Heart left ventricle (tissue), 16 donors: ENCODE data around the gene TRIM47. TPM values are rescaled to one million over a fixed set of nuclear protein-coding genes. Genes with fewer than 3 reads are reported as not detected.
"Not testable (repeated sequence)": the region's sequence is repeated elsewhere in the genome, so short reads cannot be mapped to it uniquely, and the experiment has no call there.

Experiments used
- ATAC-seq, 4 donors: fragments of 200-7000 bp; cut with Tn5 transposase; one replicate each; pipeline ENCODE4 v1.9.1; 2020 to 2022; ENCODE audit warnings: moderate library complexity in 4 of 4, mild to moderate bottlenecking in 3 of 4, moderate number of reproducible peaks in 1 of 4
- DNase-seq, 5 donors: peaks; one replicate each; pipeline ENCODE4 v3.0.0-alpha.2; 2020
- H3K27ac ChIP-seq, 12 donors: fragments of 200-600 bp; sonication (generic) in 4 of 12; one replicate each; pipeline versions ENCODE4 v1.5.0 to v1.8.0; 2016 to 2022; ENCODE audit warnings: mild to moderate bottlenecking in 2 of 12
- H3K27me3 ChIP-seq, 9 donors: fragments of 200-600 bp; sonication (generic) in 2 of 9; one replicate each; pipeline versions ENCODE4 v1.5.1 to v1.8.0; 2016 to 2022; ENCODE audit warnings: mild to moderate bottlenecking in 3 of 9
- H3K36me3 ChIP-seq, 9 donors: fragments of 200-600 bp; sonication (generic) in 2 of 9; one replicate each; pipeline versions ENCODE4 v1.5.0 to v1.8.0; 2018 to 2022; ENCODE audit warnings: mild to moderate bottlenecking in 2 of 9
- H3K4me1 ChIP-seq, 12 donors: fragments of 200-600 bp; sonication (generic) in 4 of 12; one replicate each; pipeline versions ENCODE4 v1.5.0 to v1.8.0; 2016 to 2022; ENCODE audit warnings: mild to moderate bottlenecking in 3 of 12
- H3K4me3 ChIP-seq, 12 donors: fragments of 200-600 bp; sonication (generic) in 4 of 12; one replicate each; pipeline versions ENCODE4 v1.5.0 to v1.8.0; 2017 to 2022; ENCODE audit warnings: mild to moderate bottlenecking in 9 of 12, moderate library complexity in 4 of 12
- H3K9me3 ChIP-seq, 12 donors: fragments of 200-600 bp; sonication (generic) in 4 of 12; one replicate each; pipeline versions ENCODE4 v1.5.0 to v1.8.0; 2016 to 2022; ENCODE audit warnings: mild to moderate bottlenecking in 1 of 12
- POLR2A ChIP-seq, 2 donors: fragments of 450-650 bp; IDR thresholded peaks; one replicate each; pipeline ENCODE4 v1.6.1; 2017; ENCODE audit warnings: antibody characterized with exemption in 2 of 2, mild to moderate bottlenecking in 2 of 2, moderate library complexity in 2 of 2
- WGBS, 4 donors: extraction: QIAGEN DNeasy Blood & Tissue Kit in 2 of 4; methylation state at CpG; one replicate each; pipeline versions ENCODE4 v1.1.5 to v1.1.7; 2013 to 2018; 5-methylcytosine and 5-hydroxymethylcytosine counted together
- intact Hi-C, 10 donors: fragments of 100-400 bp; cut with DNase I; formaldehyde crosslinking; loops; one replicate each; pipeline versions ENCODE4 v1.11.1 to v1.14.2; 2022
- polyA plus RNA-seq, 2 donors: library from polyadenylated mRNA; stranded (reverse); fragments of 200-250 nt; gene quantifications; one replicate each; pipeline ENCODE4 v1.2.3, GENCODE V29; 2013
- total RNA-seq, 9 donors: library from RNA; depleted of rRNA in 2 of 9; stranded (reverse); fragments of >200 nt in 2 of 9; fragmentation: NEBNext Ultra II Directional in 3 of 9; extraction: Animal tissue kit (Norgen Biotek cat#: 25700) in 3 of 9; gene quantifications; one replicate each; pipeline versions ENCODE4 v1.1.0 to v1.2.4, GENCODE V29; 2016 to 2023
- TF ChIP-seq, protein P1 (sequence below), 12 donors: fragments of 200-600 bp; sonication (generic) in 4 of 12; IDR thresholded peaks; one replicate each; pipeline versions ENCODE4 v1.5.0 to v1.8.0; 2018 to 2022; ENCODE audit warnings: antibody characterized with exemption in 12 of 12, mild to moderate bottlenecking in 5 of 12
- donor health status: ischemic (EF 13 %, LVEDD 7.1; RV severe dilation, severe dysfunction).
- donor health status: healthy with polysubstance abuse.
- donor health status: DM: no; HTN: yes; CAD: no.
- donor health status: DM: no; HTN: no; CAD: no.
- donor health status: ischemic (EF 25% LVEDD 6.9; RV normal size, moderate dysfunction).
- donor health status: ischemic (EF 25% LVEDD 5.7; RV mildly dilated, moderate dysfunction).
- donor health status: healthy.
- donor health status: DM: yes; HTN: yes; CAD: no.
- donor health status: ischemic (EF 35%, LVEDD 5.7; RV mildly dilated, moderate dysfunction).
- donor health status: nonischemic (EF 11% LVEDD 7.7; RV severe dilation, severe dysfunction).
- donor health status: DM: yes; HTN: yes; CAD: no.
- donor health status: PGD.
- donor health status: ischemic (EF 29% LVEDD 5.4; RV normal size, mild dysfunction).
- donor health status: nonischemic (EF 23%, LVEDD 6.1; RV moderate dilation, normal function).

The TRIM47 gene
- total and polyA plus RNA-seq, 11 donors, result 20.1 to 53.4 (median 23.3) TPM

DNA sequence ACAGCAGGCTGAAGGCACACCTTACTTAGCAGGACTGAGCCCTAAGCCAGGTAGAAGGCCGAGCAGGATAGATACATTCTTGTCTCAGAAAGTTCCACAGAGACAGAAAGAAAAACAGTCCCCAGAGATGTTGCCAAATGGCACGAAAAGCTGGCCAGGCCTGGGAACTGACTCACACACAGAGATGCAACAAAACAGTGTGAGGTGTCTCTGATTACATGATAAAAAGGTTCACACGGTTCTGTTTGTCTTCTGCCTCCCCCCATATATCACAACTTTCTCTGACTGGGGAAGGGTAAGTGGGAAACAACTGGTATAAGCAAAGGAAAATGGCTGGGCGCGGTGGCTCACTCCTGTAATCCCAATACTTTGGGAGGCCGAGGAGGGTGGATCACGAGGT lies 24.9 kb downstream of the TRIM47 start:
- intact Hi-C loops, result loop anchor here in 1 of 10 donors (5.0 kb wide), 1 partner anchor 76 kb away; a partner anchor contains a TSS
- Histone ChIP-seq H3K27me3 (no peaks in the 10 kb centered on the region), H3K36me3 (peaks cover 0 to 49% (median 41%) of the 10 kb centered on the region in 9 donors), H3K4me3 (peak overlapping the region in 5 of 12 donors; percentile 67 to 97 (median 83)), H3K27ac (peak overlapping the region in 8 of 12 donors; percentile 87 to 100 (median 98)), H3K4me1 (peaks cover 9 to 83% (median 65%) of the 10 kb centered on the region in 12 donors), H3K9me3 (no peaks in the 10 kb centered on the region)
- DNase-seq (no peak), ATAC-seq (no peak)
- WGBS, 4 donors, result 65 to 73% (median 72%) methylated on average over 7 of the region's 7 CpGs
- no peak for TF ChIP-seq POLR2A (IDR thresholded peaks at IDR 0.05)
- TF ChIP-seq, protein P1, sequence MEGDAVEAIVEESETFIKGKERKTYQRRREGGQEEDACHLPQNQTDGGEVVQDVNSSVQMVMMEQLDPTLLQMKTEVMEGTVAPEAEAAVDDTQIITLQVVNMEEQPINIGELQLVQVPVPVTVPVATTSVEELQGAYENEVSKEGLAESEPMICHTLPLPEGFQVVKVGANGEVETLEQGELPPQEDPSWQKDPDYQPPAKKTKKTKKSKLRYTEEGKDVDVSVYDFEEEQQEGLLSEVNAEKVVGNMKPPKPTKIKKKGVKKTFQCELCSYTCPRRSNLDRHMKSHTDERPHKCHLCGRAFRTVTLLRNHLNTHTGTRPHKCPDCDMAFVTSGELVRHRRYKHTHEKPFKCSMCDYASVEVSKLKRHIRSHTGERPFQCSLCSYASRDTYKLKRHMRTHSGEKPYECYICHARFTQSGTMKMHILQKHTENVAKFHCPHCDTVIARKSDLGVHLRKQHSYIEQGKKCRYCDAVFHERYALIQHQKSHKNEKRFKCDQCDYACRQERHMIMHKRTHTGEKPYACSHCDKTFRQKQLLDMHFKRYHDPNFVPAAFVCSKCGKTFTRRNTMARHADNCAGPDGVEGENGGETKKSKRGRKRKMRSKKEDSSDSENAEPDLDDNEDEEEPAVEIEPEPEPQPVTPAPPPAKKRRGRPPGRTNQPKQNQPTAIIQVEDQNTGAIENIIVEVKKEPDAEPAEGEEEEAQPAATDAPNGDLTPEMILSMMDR (IDR thresholded peaks at IDR 0.05), result no peak

DNA sequence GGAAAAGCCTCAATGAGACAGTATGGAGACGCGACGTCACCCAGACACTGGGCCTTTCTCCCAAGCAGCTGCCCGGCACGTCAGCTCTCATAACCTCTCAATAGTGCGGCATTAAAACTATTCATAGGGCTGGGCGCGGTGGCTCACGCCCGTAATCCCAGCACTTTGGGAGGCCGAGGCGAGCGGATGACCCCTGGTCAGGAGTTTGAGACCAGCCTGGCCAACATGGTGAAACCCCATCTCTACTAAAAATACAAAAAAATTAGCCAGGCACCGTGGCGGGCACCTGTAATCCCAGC lies 26.7 kb downstream of the TRIM47 start:
- not testable (repeated sequence) for H3K27me3 ChIP-seq, H3K9me3 ChIP-seq, DNase-seq, ATAC-seq, H3K4me3 ChIP-seq
- WGBS, 4 donors, result 87 to 95% (median 91%) methylated on average over 15 of the region's 15 CpGs
- Histone ChIP-seq H3K27ac (peak overlapping the region in 11 of 12 donors; percentile 69 to 99 (median 78)), H3K36me3 (peaks cover 3 to 66% (median 59%) of the 10 kb centered on the region in 9 donors), H3K4me1 (peaks cover 14 to 88% (median 77%) of the 10 kb centered on the region in 12 donors)
- intact Hi-C loops, result loop anchor here in 1 of 10 donors (5.0 kb wide), 1 partner anchor 74 kb away; a partner anchor contains a TSS

DNA sequence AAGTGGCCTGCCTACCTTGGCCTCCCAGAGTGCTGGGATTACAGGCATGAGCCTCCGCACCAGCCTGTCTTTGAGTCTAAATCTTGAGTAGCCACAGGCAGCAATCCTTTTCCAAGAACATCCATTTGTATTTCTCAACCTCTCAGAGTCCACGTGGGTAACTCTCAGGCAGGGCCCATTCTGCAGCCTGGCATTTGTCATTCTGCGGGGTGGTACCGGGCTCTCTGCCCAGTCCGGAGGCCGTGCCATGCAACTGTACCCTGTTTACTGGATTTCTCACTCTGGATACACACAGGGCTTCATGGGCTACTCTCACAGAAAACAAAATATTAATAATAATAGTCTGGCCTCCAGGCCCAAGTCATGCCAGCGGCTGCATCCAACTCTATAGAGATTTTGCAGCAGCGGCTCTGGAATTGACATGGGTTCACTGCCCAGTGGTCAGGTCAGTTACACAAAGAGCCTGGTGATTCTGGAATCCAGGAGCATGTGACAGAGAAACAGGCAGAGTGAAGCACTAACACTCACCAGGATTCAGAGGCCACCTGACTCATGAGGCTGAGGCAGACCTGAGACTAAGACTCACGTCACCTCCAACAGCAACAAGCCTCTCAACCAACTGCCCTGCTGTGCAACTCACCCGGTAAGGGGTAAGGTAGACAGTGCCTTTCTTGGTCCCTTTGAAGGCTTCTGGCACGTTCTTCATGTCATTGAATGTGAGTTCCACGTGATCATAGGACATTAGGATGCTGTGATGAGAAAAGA lies 27.3 kb downstream of the TRIM47 start:
- ATAC-seq, result peak in 3 of 4 donors; percentile 14 to 24 (median 16)
- WGBS, 4 donors, result 59 to 73% (median 64%) methylated on average over 12 of the region's 12 CpGs

DNA sequence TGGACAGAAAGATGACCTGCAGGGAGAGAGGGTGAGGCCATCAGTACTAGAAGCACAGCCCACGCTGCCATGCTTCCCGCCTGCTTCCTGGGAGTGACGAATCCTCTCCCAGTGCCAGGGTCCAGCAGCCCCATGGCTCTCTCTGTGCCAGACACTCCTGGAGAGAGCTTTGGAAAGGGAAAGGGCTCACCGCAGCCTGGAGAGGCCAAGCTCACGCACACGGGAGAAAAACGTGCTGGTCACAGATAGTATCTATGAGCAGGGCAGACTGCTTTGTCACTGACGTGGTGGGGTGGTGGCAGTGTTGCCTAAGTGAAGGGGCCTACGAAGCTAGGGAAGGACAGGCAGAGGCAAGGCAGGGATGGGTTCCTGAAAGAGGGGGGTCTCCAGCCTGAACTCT lies 28.7 kb downstream of the TRIM47 start:
- 58 to 68% (median 65%) methylated on average over 9 of the region's 9 CpGs for WGBS, 4 donors
- intact Hi-C loops, result loop anchor here in 5 of 10 donors (2.0 to 10.0 kb wide), 3 partner anchors 45 to 72 kb away; partner anchors contain the start of gene TRIM65 (in 1 of the 5)
- Histone ChIP-seq H3K4me1 (peaks cover 32 to 100% (median 90%) of the 10 kb centered on the region in 12 donors), H3K27ac (peak overlapping the region in 11 of 12 donors; percentile 74 to 99 (median 86)), H3K9me3 (no peaks in the 10 kb centered on the region), H3K4me3 (no peak overlapping the region), H3K27me3 (no peaks in the 10 kb centered on the region), H3K36me3 (peaks cover 3 to 77% (median 73%) of the 10 kb centered on the region in 9 donors)
- ATAC-seq (no peak), DNase-seq (no peak)
- TF ChIP-seq, protein P1 (IDR thresholded peaks at IDR 0.05), result no peak
- TF ChIP-seq POLR2A (IDR thresholded peaks at IDR 0.05), result no peak

More for the DNA sequence above, 27.3 kb downstream of the TRIM47 start:
- intact Hi-C loops, result loop anchor here in 1 of 10 donors (5.0 kb wide), 1 partner anchor 74 kb away; a partner anchor contains a TSS
- DNase-seq, result peak in 2 of 5 donors; percentile 67 to 76
- TF ChIP-seq POLR2A (IDR thresholded peaks at IDR 0.05), result no peak
- TF ChIP-seq, protein P1 (IDR thresholded peaks at IDR 0.05), result no peak
- Histone ChIP-seq H3K9me3 (no peaks in the 10 kb centered on the region), H3K27ac (peak overlapping the region in 11 of 12 donors; percentile 69 to 99 (median 78)), H3K36me3 (peaks cover 3 to 72% (median 65%) of the 10 kb centered on the region in 9 donors), H3K4me3 (no peak overlapping the region), H3K4me1 (peaks cover 19 to 88% (median 78%) of the 10 kb centered on the region in 12 donors), H3K27me3 (no peaks in the 10 kb centered on the region)
